Endothelial cell of umbilical vein (primary cell): ENCODE results near the gene THAP10. TPM values are rescaled to one million over a fixed set of nuclear protein-coding genes. Genes with fewer than 3 reads are reported as not detected.

Experiments used
- Bru-seq: library from RNA; stranded (reverse); fragments of 400-500 nt; gene quantifications from one replicate; lab custom pipeline; 2021; lab: Mats Ljungman, UMichigan
- BruChase-seq, 2 experiments: library from RNA; stranded (reverse); fragments of 400-500 nt; gene quantifications; one replicate each; lab custom pipeline; 2021; lab: Mats Ljungman, UMichigan
- BruUV-seq: library from RNA; stranded (reverse); fragments of 400-500 nt; replicated peaks from 2 replicates; lab custom pipeline; 2021; lab: Mats Ljungman, UMichigan
- CTCF ChIA-PET: fragments of 300-600, 350-600 bp; sonication (Branson Sonifier 250); formaldehyde crosslinking; loops from one replicate; lab custom pipeline; 2021; ENCODE audit warnings: antibody characterized with exemption, inconsistent platforms; lab: Charles Lee
- POLR2A ChIA-PET: fragments of 300-600, 350-600 bp; sonication (Branson Sonifier 250); formaldehyde crosslinking; loops from one replicate; lab custom pipeline; 2021; ENCODE audit warnings: antibody characterized with exemption, inconsistent platforms; lab: Charles Lee
- DNase-seq: peaks from one replicate; pipeline ENCODE4 v3.0.0-alpha.2; 2011; ENCODE audit warnings: low read depth, low spot score
- FAIRE-seq: peaks from 2 replicates; lab custom pipeline; 2011; peaks lifted over from hg19 to GRCh38; lab: Jason Lieb, UNC
- H2AFZ ChIP-seq: 2 replicates; pipeline ENCODE4 v1.6.0; 2012; ENCODE audit warnings: low read depth, low read length, control low read depth, inconsistent platforms
- H3K27ac ChIP-seq: 2 replicates; pipeline ENCODE4 v1.5.1; 2011; ENCODE audit warnings: low read depth, mild to moderate bottlenecking, control low read depth, low read length, moderate library complexity; ENCODE audit not compliant: insufficient read depth
- H3K27me3 ChIP-seq, 2 experiments: 2 replicates each; pipeline versions ENCODE4 v1.6.0 to v1.6.1; 2011; ENCODE audit warnings: low read length in 2 of 2, mixed read lengths in 1 of 2; ENCODE audit not compliant: control insufficient read depth in 2 of 2, insufficient read depth in 2 of 2
- H3K36me3 ChIP-seq, 2 experiments: 2 replicates in 1 of 2; 3 replicates in 1 of 2; pipeline ENCODE4 v1.5.1; 2011; ENCODE audit warnings: low read length in 2 of 2, mild to moderate bottlenecking in 1 of 2, moderate library complexity in 1 of 2; ENCODE audit not compliant: control insufficient read depth in 2 of 2, insufficient read depth in 2 of 2; ENCODE audit errors: extremely low read depth in 1 of 2
- H3K4me1 ChIP-seq: 3 replicates; pipeline ENCODE4 v1.5.1; 2011; ENCODE audit warnings: mild to moderate bottlenecking, low read length; ENCODE audit not compliant: control insufficient read depth, insufficient read depth; ENCODE audit errors: extremely low read depth
- H3K4me2 ChIP-seq: 2 replicates; pipeline ENCODE4 v1.6.1; 2011; ENCODE audit warnings: low read length, control low read depth, mixed read lengths; ENCODE audit not compliant: insufficient read depth
- H3K4me3 ChIP-seq, 3 experiments: fragments of 200-600 bp in 1 of 3; sonication (generic), shearing (Covaris generic) in 1 of 3; replicated peaks in 1 of 3; 2 replicates each; pipeline ENCODE4 v1.5.1; 2011 to 2016; ENCODE audit warnings: control low read depth in 3 of 3, low read length in 3 of 3, mild to moderate bottlenecking in 2 of 3, inconsistent platforms in 1 of 3, low read depth in 1 of 3, moderate library complexity in 1 of 3; ENCODE audit not compliant: insufficient read depth in 1 of 3
- H3K79me2 ChIP-seq: 2 replicates; pipeline ENCODE4 v1.6.0; 2012; ENCODE audit warnings: low read length, inconsistent platforms; ENCODE audit not compliant: control insufficient read depth, insufficient read depth
- H3K9ac ChIP-seq: replicated peaks from 2 replicates; pipeline ENCODE3; 2011; ENCODE audit warnings: low read length, control low read depth; ENCODE audit not compliant: insufficient read depth; ENCODE audit errors: extremely low read depth
- H3K9me1 ChIP-seq: replicated peaks from 3 replicates; pipeline ENCODE4 v1.6.0; 2011; ENCODE audit warnings: mild to moderate bottlenecking, low read length; ENCODE audit not compliant: control insufficient read depth, insufficient read depth; ENCODE audit errors: extremely low read depth
- H3K9me3 ChIP-seq: replicated peaks from 2 replicates; pipeline ENCODE4 v1.5.1; 2012; ENCODE audit warnings: low read length, inconsistent platforms; ENCODE audit not compliant: control insufficient read depth, insufficient read depth
- H4K20me1 ChIP-seq: replicated peaks from 2 replicates; pipeline ENCODE3; 2011; ENCODE audit warnings: mild to moderate bottlenecking, low read length; ENCODE audit not compliant: control insufficient read depth, insufficient read depth; ENCODE audit errors: extremely low read depth
- EZH2 ChIP-seq: IDR thresholded peaks from 2 replicates; pipeline ENCODE4 v1.6.1; 2012; ENCODE audit warnings: borderline replicate concordance, low read depth, mild to moderate bottlenecking, moderate library complexity, low read length, inconsistent platforms; ENCODE audit not compliant: severe bottlenecking
- FOS ChIP-seq: IDR thresholded peaks from 2 replicates; pipeline ENCODE4 v1.6.1; 2011; ENCODE audit warnings: mild to moderate bottlenecking, low read length, moderate library complexity, borderline replicate concordance; ENCODE audit not compliant: insufficient read depth
- GATA2 ChIP-seq: IDR thresholded peaks from 2 replicates; pipeline ENCODE4 v1.7.0; 2011; ENCODE audit warnings: low read depth, mild to moderate bottlenecking, moderate library complexity, mixed read lengths, low read length; ENCODE audit not compliant: insufficient read length, insufficient read depth
- JUN ChIP-seq: IDR thresholded peaks from 2 replicates; pipeline ENCODE4 v1.6.1; 2011; ENCODE audit warnings: borderline replicate concordance, low read depth; ENCODE audit not compliant: insufficient read length, insufficient read depth
- MYC ChIP-seq: IDR thresholded peaks from one replicate; pipeline ENCODE4 v1.6.1; 2011; ENCODE audit warnings: mild to moderate bottlenecking, low read depth, low read length
- POLR2A ChIP-seq: IDR thresholded peaks from 2 replicates; pipeline ENCODE4 v1.6.1; 2012; ENCODE audit warnings: low read depth, mild to moderate bottlenecking, control low read depth, low read length
- POLR2AphosphoS5 ChIP-seq: IDR thresholded peaks from 2 replicates; pipeline ENCODE4 v1.6.1; 2012; ENCODE audit warnings: low read depth, mild to moderate bottlenecking, control low read depth, low read length, moderate library complexity; ENCODE audit not compliant: insufficient read depth
- dilution Hi-C: fragments of 300-500 bp; cut with MboI; formaldehyde crosslinking; loops from one replicate; pipeline ENCODE4 v1.15.0; 2019; ENCODE audit warnings: low sequenced_read_pairs; ENCODE audit not compliant: extremely low pct_ligation_motif_present
- intact Hi-C: fragments of 100-400 bp; cut with micrococcal nuclease; formaldehyde crosslinking; loops from one replicate; pipeline ENCODE4 v1.10.0; 2022
- long read RNA-seq: library from polyadenylated mRNA; stranded (forward); transcript quantifications from one replicate; pipeline ENCODE4 v2.0.0, GENCODE V29; 2021
- polyA minus RNA-seq, 3 experiments: library from RNA; depleted of rRNA, polyadenylated mRNA; stranded (reverse); fragments of >200 nt; gene quantifications; 1 replicate in 1 of 3; 2 replicates in 2 of 3; pipeline ENCODE4 v1.2.3, GENCODE V29; 2011
- polyA plus RNA-seq, 4 experiments: library from polyadenylated mRNA; depleted of rRNA in 3 of 4; stranded (reverse) in 3 of 4; unstranded in 1 of 4; fragments of >200 nt; gene quantifications; 2 replicates each; pipeline versions ENCODE4 v1.2.1 to v1.2.3, GENCODE V29; 2011 to 2012; ENCODE audit warnings: missing spikeins in 1 of 4
- total RNA-seq: library from RNA; stranded (reverse); gene quantifications from 2 replicates; pipeline ENCODE4 v1.2.3, GENCODE V29; 2021
- TF ChIP-seq, protein P1 (sequence below): IDR thresholded peaks from 2 replicates; pipeline ENCODE4 v1.6.1; 2011; ENCODE audit not compliant: insufficient read depth, insufficient read length
- TF ChIP-seq, protein P2 (sequence below), 2 donors: IDR thresholded peaks; 1 replicate in 1 of 2; 2 replicates in 1 of 2; pipeline ENCODE4 v1.5.1; 2011; ENCODE audit warnings: low read length in 2 of 2, mild to moderate bottlenecking in 2 of 2, moderate library complexity in 2 of 2, control low read depth in 1 of 2, inconsistent platforms in 1 of 2, low read depth in 1 of 2; ENCODE audit not compliant: insufficient read depth in 1 of 2; ENCODE audit errors: extremely low read depth in 1 of 2

THAP10 gene
- total RNA-seq: 2.7 and 4.0 TPM in 2 replicates
- 1.7 TPM in 2 replicates for polyA plus RNA-seq
- polyA plus RNA-seq (2011; cell fraction: cytosol; rRNA removed): 2.3 and 2.4 TPM in 2 replicates
- 1.5 and 1.9 TPM in 2 replicates for polyA plus RNA-seq (2011; cell fraction: nucleus; rRNA removed)
- 2.0 and 2.7 TPM in 2 replicates for polyA plus RNA-seq (2012)
- polyA minus RNA-seq: 0.74 and 0.78 TPM in 2 replicates
- 1.1 TPM for polyA minus RNA-seq (2011; cell fraction: cytosol; rRNA and poly(A)+ RNA removed)
- 1.3 and 1.9 TPM in 2 replicates for polyA minus RNA-seq (2011; cell fraction: nucleus; rRNA and poly(A)+ RNA removed)
- percentile 60 among the genes with signal in this experiment for Bru-seq, nascent RNA
- percentile 46 among the genes with signal in this experiment for BruChase-seq, experiment 1, labeled RNA remaining after a 6-hour chase
- BruChase-seq, experiment 2, labeled RNA remaining after a 2-hour chase: percentile 50 among the genes with signal in this experiment
- long read RNA-seq, transcript THAP10-201 (3 exons, 2,399 nt): major isoform, 13 of 14 reads
- long read RNA-seq, partial matches to known transcripts: 0 of 14 reads
- long read RNA-seq, other reads (novel, unspliced or antisense): 1 of 14 reads

DNA sequence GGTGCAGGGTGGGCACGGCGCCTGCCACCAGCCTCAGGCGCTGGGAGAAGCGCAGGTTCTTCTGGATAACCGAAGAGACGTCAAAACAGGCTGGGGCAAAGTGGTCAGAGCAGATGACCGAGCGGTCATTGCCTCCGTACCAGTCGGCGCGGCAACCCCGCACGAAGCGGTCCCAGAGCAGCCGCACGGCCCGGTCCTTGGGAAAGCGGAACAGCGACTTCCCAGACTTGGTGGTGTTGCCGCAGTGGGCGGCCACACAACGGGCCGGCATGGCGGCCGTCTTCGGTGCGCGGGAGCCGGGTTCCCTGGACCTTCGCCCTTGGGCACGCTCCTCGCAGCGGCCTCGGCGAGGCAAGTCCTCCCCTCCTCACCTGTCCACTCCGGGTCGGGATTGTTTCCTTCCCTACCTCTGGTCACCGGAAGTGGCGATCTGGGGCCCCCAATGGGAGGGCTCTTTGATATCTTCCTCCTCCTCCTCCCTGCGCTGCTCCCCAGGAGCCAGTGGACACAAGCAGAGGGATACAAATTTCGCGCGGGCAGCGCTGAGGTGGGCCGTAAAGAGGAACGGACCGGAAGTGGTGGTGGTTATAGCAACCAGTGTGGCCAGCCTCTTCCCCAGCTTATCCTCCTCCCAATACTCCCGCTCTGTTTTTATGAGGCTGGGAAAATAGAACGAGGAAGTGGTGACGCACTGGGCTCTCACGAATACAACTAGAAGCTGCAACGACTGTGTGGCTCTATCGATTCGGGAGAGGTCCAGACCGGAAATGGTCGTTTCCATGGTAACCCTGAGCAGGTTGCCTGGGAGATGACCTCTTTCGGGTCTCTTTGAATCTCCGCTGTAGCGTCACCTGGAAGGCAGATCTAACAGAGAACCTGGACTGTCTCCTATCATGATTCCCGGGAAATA, at the start of gene THAP10, which contains the start of gene LRRC49:
Gene THAP10 (minus strand): TSS at position 432 of the 910 bp plus-strand sequence. CDS start 161 bp downstream, at position 271.
Gene LRRC49 (plus strand): TSS at position 825 of the 910 bp plus-strand sequence. CDS start 69 bp downstream, at position 894.
- Histone ChIP-seq H3K9me3 (no peaks in the 10 kb centered on the region), H3K9ac (peak within 1 kb of the TSS; percentile 88), H4K20me1 (no peaks in the 10 kb centered on the region), H2AFZ (peak within 1 kb of the TSS; percentile 78), H3K4me2 (peak within 1 kb of the TSS; percentile 81), H3K27ac (peak within 1 kb of the TSS; percentile 86), H3K27me3 (no peaks in the 10 kb centered on the region), H3K79me2 (peaks cover 12% of the 10 kb centered on the region), H3K4me1 (peaks cover 17% of the 10 kb centered on the region), H3K36me3 (no peaks in the 10 kb centered on the region), H3K9me1 (no peaks in the 10 kb centered on the region), H3K4me3 (peak within 1 kb of the TSS; percentile 47 to 81 (median 69))
- CTCF ChIA-PET: interaction anchor here (0.6 to 2.4 kb wide), 19 partner anchors 10 to 551 kb away, joined by 3 to 14 read pairs (median 4); no protein-coding TSS in a partner anchor
- peak; percentile 92 for FAIRE-seq
- DNase-seq: peak; percentile 98
- TF ChIP-seq, protein P1, sequence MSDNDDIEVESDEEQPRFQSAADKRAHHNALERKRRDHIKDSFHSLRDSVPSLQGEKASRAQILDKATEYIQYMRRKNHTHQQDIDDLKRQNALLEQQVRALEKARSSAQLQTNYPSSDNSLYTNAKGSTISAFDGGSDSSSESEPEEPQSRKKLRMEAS: no peak
- TF ChIP-seq, protein P2, sequence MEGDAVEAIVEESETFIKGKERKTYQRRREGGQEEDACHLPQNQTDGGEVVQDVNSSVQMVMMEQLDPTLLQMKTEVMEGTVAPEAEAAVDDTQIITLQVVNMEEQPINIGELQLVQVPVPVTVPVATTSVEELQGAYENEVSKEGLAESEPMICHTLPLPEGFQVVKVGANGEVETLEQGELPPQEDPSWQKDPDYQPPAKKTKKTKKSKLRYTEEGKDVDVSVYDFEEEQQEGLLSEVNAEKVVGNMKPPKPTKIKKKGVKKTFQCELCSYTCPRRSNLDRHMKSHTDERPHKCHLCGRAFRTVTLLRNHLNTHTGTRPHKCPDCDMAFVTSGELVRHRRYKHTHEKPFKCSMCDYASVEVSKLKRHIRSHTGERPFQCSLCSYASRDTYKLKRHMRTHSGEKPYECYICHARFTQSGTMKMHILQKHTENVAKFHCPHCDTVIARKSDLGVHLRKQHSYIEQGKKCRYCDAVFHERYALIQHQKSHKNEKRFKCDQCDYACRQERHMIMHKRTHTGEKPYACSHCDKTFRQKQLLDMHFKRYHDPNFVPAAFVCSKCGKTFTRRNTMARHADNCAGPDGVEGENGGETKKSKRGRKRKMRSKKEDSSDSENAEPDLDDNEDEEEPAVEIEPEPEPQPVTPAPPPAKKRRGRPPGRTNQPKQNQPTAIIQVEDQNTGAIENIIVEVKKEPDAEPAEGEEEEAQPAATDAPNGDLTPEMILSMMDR (IDR thresholded peaks at IDR 0.05; ENCODE audit: extremely low read depth in 1 of 2, insufficient read depth in 1 of 2, low read depth in 1 of 2, low read length in 2 of 2): no peak
- TF ChIP-seq FOS: peak; percentile 49
- no peak for TF ChIP-seq POLR2AphosphoS5
- peak; percentile 70 for TF ChIP-seq JUN
- no peak for TF ChIP-seq GATA2
- no peak for TF ChIP-seq EZH2
- no peak for TF ChIP-seq POLR2A
- no peak for TF ChIP-seq MYC
- intact Hi-C loops (loop anchor here (1.0 to 10.0 kb wide), 8 partner anchors 37 to 493 kb away; partner anchors contain the start of genes LARP6, THSD4 and UACA), dilution Hi-C loops (no loop called here)
- TSS peak; percentile 62 for BruUV-seq
- POLR2A ChIA-PET: interaction anchor here (1.0 kb wide), 1 partner anchor 38 kb away, joined by 3 read pairs; the partner anchor contains the start of gene LARP6
